Fibroblast of lung (primary cell): ENCODE measurements around the gene NET1.

ENCODE experiments used
- CTCF ChIP-seq, 2 donors: IDR thresholded peaks in 1 of 2; conservative IDR thresholded peaks in 1 of 2; 1 replicate in 1 of 2; 2 replicates in 1 of 2; pipeline ENCODE4 v1.5.1; 2011 to 2012; ENCODE audit warnings: low read length in 2 of 2, control low read depth in 1 of 2, inconsistent platforms in 1 of 2, low read depth in 1 of 2, mild to moderate bottlenecking in 1 of 2
- EZH2 ChIP-seq: IDR thresholded peaks from 2 replicates; pipeline ENCODE4 v1.5.1; 2012; ENCODE audit warnings: low read length, control low read depth, mild to moderate bottlenecking; ENCODE audit errors: missing control alignments

GRCh38 chr10:5490698-5491464 is 78.5 kb downstream of the NET1 start:
- TF ChIP-seq CTCF (conservative IDR thresholded peaks at IDR 0.05 in 1 of 2, IDR thresholded peaks at IDR 0.05 in 1 of 2; ENCODE audit: low read depth in 1 of 2, low read length in 2 of 2) (no peak), EZH2 (no peak)
